Mesenchymal stem cell (in vitro differentiated cells and primary cell): Measurements from ENCODE around the gene RGS7.

Experiments
- DNase-seq: peaks from one replicate; pipeline ENCODE4 v3.0.0-alpha.2; 2013
- H2AFZ ChIP-seq: one replicate; pipeline ENCODE4 v1.6.1; 2013; ENCODE audit warnings: low read depth, mild to moderate bottlenecking, control low read depth, inconsistent platforms, low read length, moderate library complexity
- H2AK5ac ChIP-seq: 2 replicates; pipeline ENCODE4 v1.6.1; 2013; ENCODE audit warnings: low read length, moderate library complexity, mild to moderate bottlenecking, inconsistent platforms; ENCODE audit not compliant: severe bottlenecking
- H2BK120ac ChIP-seq: one replicate; pipeline ENCODE4 v1.6.1; 2013; ENCODE audit warnings: low read depth, mild to moderate bottlenecking, inconsistent platforms, low read length, moderate library complexity
- H2BK12ac ChIP-seq, 2 experiments: one replicate each; pipeline ENCODE4 v1.6.1; 2013; ENCODE audit warnings: inconsistent platforms in 2 of 2, low read length in 2 of 2, mild to moderate bottlenecking in 2 of 2, moderate library complexity in 2 of 2, control low read depth in 1 of 2
- H2BK15ac ChIP-seq: one replicate; pipeline ENCODE4 v1.6.1; 2013; ENCODE audit warnings: mild to moderate bottlenecking, low read depth, inconsistent platforms; ENCODE audit not compliant: poor library complexity, severe bottlenecking
- H2BK5ac ChIP-seq: 2 replicates; pipeline ENCODE4 v1.6.1; 2013; ENCODE audit warnings: low read depth, mild to moderate bottlenecking, low read length, control low read depth, inconsistent platforms; ENCODE audit not compliant: poor library complexity, severe bottlenecking
- H3K14ac ChIP-seq, 2 experiments: one replicate each; pipeline ENCODE4 v1.6.1; 2013; ENCODE audit warnings: inconsistent platforms in 2 of 2, low read length in 2 of 2, control low read depth in 1 of 2, mild to moderate bottlenecking in 1 of 2, moderate library complexity in 1 of 2
- H3K18ac ChIP-seq, 2 experiments: one replicate each; pipeline ENCODE4 v1.6.1; 2013; ENCODE audit warnings: inconsistent platforms in 2 of 2, low read length in 2 of 2, control low read depth in 1 of 2, low read depth in 1 of 2, mild to moderate bottlenecking in 1 of 2
- H3K23ac ChIP-seq, 2 experiments: one replicate each; pipeline ENCODE4 v1.6.1; 2013; ENCODE audit warnings: inconsistent platforms in 2 of 2, low read length in 2 of 2, mild to moderate bottlenecking in 2 of 2, moderate library complexity in 2 of 2, control low read depth in 1 of 2
- H3K27ac ChIP-seq: 2 replicates; pipeline ENCODE4 v1.5.1; 2013; ENCODE audit warnings: mild to moderate bottlenecking, moderate library complexity, low read length, control low read depth, inconsistent platforms; ENCODE audit not compliant: poor library complexity, severe bottlenecking
- H3K27me3 ChIP-seq, 2 experiments: 2 replicates each; pipeline versions ENCODE4 v1.6.1 to v1.7.0; 2013; ENCODE audit warnings: low read length in 2 of 2, mild to moderate bottlenecking in 2 of 2, moderate library complexity in 2 of 2, control low read depth in 1 of 2, inconsistent platforms in 1 of 2; ENCODE audit not compliant: control insufficient read depth in 1 of 2, insufficient read depth in 1 of 2
- H3K36me3 ChIP-seq, 2 experiments: 2 replicates each; pipeline versions ENCODE4 v1.6.1 to v1.7.0; 2013; ENCODE audit warnings: low read length in 2 of 2, control low read depth in 1 of 2, inconsistent platforms in 1 of 2, low read depth in 1 of 2, mild to moderate bottlenecking in 1 of 2; ENCODE audit not compliant: insufficient read depth in 2 of 2, control insufficient read depth in 1 of 2
- H3K4ac ChIP-seq, 2 experiments: one replicate each; pipeline ENCODE4 v1.6.1; 2013; ENCODE audit warnings: inconsistent platforms in 2 of 2, low read length in 2 of 2, mild to moderate bottlenecking in 2 of 2, moderate library complexity in 2 of 2, control low read depth in 1 of 2, low read depth in 1 of 2
- H3K4me1 ChIP-seq: 2 replicates; pipeline ENCODE4 v1.6.1; 2013; ENCODE audit warnings: low read depth, low read length, control low read depth; ENCODE audit not compliant: control insufficient read depth, insufficient read depth
- H3K4me2 ChIP-seq: 2 replicates; pipeline ENCODE4 v1.6.1; 2013; ENCODE audit warnings: low read length, mild to moderate bottlenecking, inconsistent platforms; ENCODE audit not compliant: poor library complexity, severe bottlenecking
- H3K4me3 ChIP-seq, 2 experiments: 2 replicates each; pipeline versions ENCODE4 v1.5.1 to v1.7.0; 2013; ENCODE audit warnings: low read length in 2 of 2, mild to moderate bottlenecking in 2 of 2, control low read depth in 1 of 2, low read depth in 1 of 2; ENCODE audit not compliant: insufficient read depth in 1 of 2
- H3K79me1 ChIP-seq: replicated peaks from 2 replicates; pipeline ENCODE4 v1.6.1; 2013; ENCODE audit warnings: mild to moderate bottlenecking, control low read depth, low read length, inconsistent platforms; ENCODE audit not compliant: poor library complexity, severe bottlenecking
- H3K9ac ChIP-seq: 2 replicates; pipeline ENCODE4 v1.7.0; 2013; ENCODE audit warnings: mild to moderate bottlenecking, low read length, moderate library complexity
- H3K9me3 ChIP-seq: 2 replicates; pipeline ENCODE4 v1.7.0; 2013; ENCODE audit warnings: mild to moderate bottlenecking, low read length; ENCODE audit not compliant: control insufficient read depth
- H4K8ac ChIP-seq: one replicate; pipeline ENCODE4 v1.6.1; 2013; ENCODE audit warnings: inconsistent platforms, mild to moderate bottlenecking, low read length, moderate library complexity
- H4K91ac ChIP-seq: one replicate; pipeline ENCODE4 v1.6.1; 2013; ENCODE audit warnings: mild to moderate bottlenecking, low read length, inconsistent platforms
- WGBS: methylation state at CpG from one replicate; pipeline ENCODE4 v1.1.7; 2013; ENCODE audit warnings: mixed read lengths; 5-methylcytosine and 5-hydroxymethylcytosine counted together

The RGS7 gene

DNA sequence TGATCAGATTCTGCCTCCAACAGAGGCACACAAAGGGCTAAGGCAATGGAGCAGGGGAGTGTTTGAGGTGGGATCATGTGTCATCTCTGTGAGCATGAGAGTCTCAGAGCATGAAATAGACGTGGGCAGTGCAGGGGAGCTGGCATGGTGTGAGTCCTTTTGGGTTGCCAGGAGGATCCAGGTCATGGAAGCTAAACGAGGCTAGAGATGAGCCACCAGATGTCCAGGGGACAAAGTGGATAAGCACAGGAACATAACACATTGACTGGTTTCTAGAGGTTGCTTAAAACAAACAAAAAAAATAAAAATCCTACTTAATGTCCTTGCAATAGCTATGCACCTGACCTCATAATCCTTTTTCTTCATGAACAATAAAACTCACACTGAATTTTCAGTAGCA is 490.3 kb downstream of the RGS7 start:
- H3K9ac ChIP-seq: no peak overlapping the region
- no peaks in the 10 kb centered on the region for H3K9me3 ChIP-seq
- H2AK5ac ChIP-seq: no peak overlapping the region
- no peak overlapping the region for H3K18ac ChIP-seq
- H3K79me1 ChIP-seq: no peaks in the 10 kb centered on the region
- no peak overlapping the region for H4K8ac ChIP-seq
- no peak overlapping the region for H3K14ac ChIP-seq
- H2BK5ac ChIP-seq: no peak overlapping the region
- no peak overlapping the region for H2BK15ac ChIP-seq
- H3K23ac ChIP-seq: no peak overlapping the region
- no peak overlapping the region for H2BK12ac ChIP-seq
- H3K4me1 ChIP-seq: no peaks in the 10 kb centered on the region
- H2AFZ ChIP-seq: no peak overlapping the region
- DNase-seq: no peak
- no peak overlapping the region for H3K4me3 ChIP-seq
- no peak overlapping the region for H3K4me2 ChIP-seq
- WGBS: 60% methylated on average over 2 of the region's 2 CpGs
- H4K91ac ChIP-seq: no peak overlapping the region
- no peak overlapping the region for H2BK120ac ChIP-seq
- no peak overlapping the region for H3K4ac ChIP-seq
- H3K27ac ChIP-seq: no peak overlapping the region
- H3K27me3 ChIP-seq: no peaks in the 10 kb centered on the region
- no peaks in the 10 kb centered on the region for H3K36me3 ChIP-seq

DNA sequence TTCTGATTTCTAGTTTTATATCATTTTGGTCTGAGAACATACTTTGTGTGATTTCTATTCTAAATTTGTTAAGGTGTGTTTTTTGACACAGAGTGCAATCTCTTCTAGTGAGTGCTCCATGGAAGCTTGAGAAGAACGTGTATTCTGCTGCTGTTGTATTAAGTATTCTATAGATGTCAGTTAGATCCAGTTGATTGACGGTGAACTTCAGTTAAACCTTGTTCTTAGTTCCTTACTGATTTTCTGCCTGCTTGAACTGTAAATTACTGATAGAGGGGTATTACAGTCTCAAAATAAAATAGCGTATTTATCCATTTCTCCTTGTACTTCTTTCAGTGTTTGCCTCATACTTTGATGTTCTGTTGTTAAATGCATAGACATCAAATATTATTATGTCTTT is 497.0 kb downstream of the RGS7 start:
- Histone ChIP-seq H3K79me1 (no peaks in the 10 kb centered on the region), H3K23ac (no peak overlapping the region), H4K91ac (no peak overlapping the region), H2BK5ac (no peak overlapping the region), H2BK15ac (no peak overlapping the region), H3K36me3 (no peaks in the 10 kb centered on the region), H4K8ac (no peak overlapping the region), H2AFZ (no peak overlapping the region), H3K14ac (no peak overlapping the region), H2BK120ac (no peak overlapping the region), H3K4me2 (no peak overlapping the region), H3K27ac (no peak overlapping the region), H3K9me3 (no peaks in the 10 kb centered on the region), H3K4me1 (no peaks in the 10 kb centered on the region), H3K4me3 (no peak overlapping the region), H3K9ac (no peak overlapping the region), H2AK5ac (no peak overlapping the region), H3K27me3 (no peaks in the 10 kb centered on the region), H2BK12ac (no peak overlapping the region), H3K18ac (no peak overlapping the region), H3K4ac (no peak overlapping the region)
- DNase-seq: no peak
- WGBS: 50% methylated on average over 1 of the region's 3 CpGs

DNA sequence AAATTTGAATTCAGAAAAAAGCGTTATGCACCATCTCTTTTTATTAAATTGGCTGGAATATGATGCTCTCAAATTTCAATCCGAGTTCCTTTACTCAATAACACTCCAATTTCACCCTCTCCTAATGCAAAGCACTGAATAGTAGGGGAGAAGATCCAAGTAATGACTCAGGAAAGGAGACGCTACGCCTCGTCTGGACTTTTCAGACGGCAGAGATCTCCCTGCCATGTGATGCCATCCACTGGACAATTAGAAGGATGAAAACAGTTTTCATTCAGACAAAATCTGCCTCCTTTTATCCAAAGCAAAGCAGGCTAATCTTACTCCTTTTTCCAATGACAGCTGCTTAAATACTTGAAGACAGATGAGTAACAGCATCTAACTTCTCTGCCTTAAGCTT is 502.6 kb downstream of the RGS7 start:
- H2BK15ac ChIP-seq: no peak overlapping the region
- peaks cover 10% of the 10 kb centered on the region for H3K9me3 ChIP-seq
- H3K36me3 ChIP-seq: no peaks in the 10 kb centered on the region
- H3K9ac ChIP-seq: peak overlapping the region; percentile 33
- no peak overlapping the region for H3K4me3 ChIP-seq
- no peak overlapping the region for H4K91ac ChIP-seq
- H3K27me3 ChIP-seq: no peaks in the 10 kb centered on the region
- 84% methylated on average over 5 of the region's 6 CpGs for WGBS
- DNase-seq: no peak
- H2BK120ac ChIP-seq: no peak overlapping the region
- H2BK5ac ChIP-seq: no peak overlapping the region
- H3K18ac ChIP-seq: no peak overlapping the region
- no peak overlapping the region for H3K14ac ChIP-seq
- H3K4me1 ChIP-seq: no peaks in the 10 kb centered on the region
- no peak overlapping the region for H3K23ac ChIP-seq
- no peak overlapping the region for H2AK5ac ChIP-seq
- no peak overlapping the region for H2AFZ ChIP-seq
- no peak overlapping the region for H4K8ac ChIP-seq
- no peak overlapping the region for H3K4me2 ChIP-seq
- H2BK12ac ChIP-seq: no peak overlapping the region
- no peak overlapping the region for H3K4ac ChIP-seq
- no peak overlapping the region for H3K27ac ChIP-seq
- no peaks in the 10 kb centered on the region for H3K79me1 ChIP-seq

DNA sequence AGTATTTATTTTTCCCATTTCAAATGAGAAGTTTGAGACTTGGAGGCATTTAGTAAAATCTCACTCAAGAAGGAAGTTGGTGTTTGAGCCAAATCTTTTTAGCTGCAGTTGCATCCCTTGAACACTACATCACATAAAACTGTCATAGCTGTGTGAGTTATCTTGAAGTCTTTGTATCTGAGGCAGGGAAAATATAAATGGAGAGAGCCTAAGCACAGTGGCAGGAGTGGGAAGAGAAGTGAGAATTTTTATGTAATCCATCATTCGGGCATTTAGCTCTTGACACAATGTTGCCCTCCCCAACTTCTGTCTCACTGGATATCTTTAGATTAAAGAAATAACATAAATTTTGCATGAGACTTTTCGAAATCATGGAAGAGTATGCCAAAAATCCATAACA is 509.7 kb downstream of the RGS7 start:
- Histone ChIP-seq H3K36me3 (no peaks in the 10 kb centered on the region), H2AK5ac (no peak overlapping the region)
- WGBS: no CpG with 5 or more reads among the region's 2 CpGs

More for the DNA sequence above, 509.7 kb downstream of the RGS7 start:
- Histone ChIP-seq H3K14ac (no peak overlapping the region), H3K4me3 (no peak overlapping the region), H3K9me3 (peaks cover 10% of the 10 kb centered on the region), H3K4me2 (no peak overlapping the region), H3K18ac (no peak overlapping the region), H2AFZ (no peak overlapping the region), H3K27me3 (no peaks in the 10 kb centered on the region), H3K9ac (no peak overlapping the region), H2BK12ac (no peak overlapping the region), H3K4me1 (no peaks in the 10 kb centered on the region), H3K27ac (no peak overlapping the region), H3K23ac (no peak overlapping the region), H2BK5ac (no peak overlapping the region), H4K91ac (no peak overlapping the region), H4K8ac (no peak overlapping the region), H3K4ac (no peak overlapping the region), H2BK120ac (no peak overlapping the region), H3K79me1 (no peaks in the 10 kb centered on the region), H2BK15ac (no peak overlapping the region)
- no peak for DNase-seq
